Activated gamma-delta T cell (primary cell): ENCODE data around the gene FGF16.
"Not testable (repeated sequence)": the region's sequence is repeated elsewhere in the genome, so short reads cannot be mapped to it uniquely, and the experiment has no call there.

Experiments used
- DNase-seq: peaks from one replicate; lab custom pipeline; 2025; lab: John Stamatoyannopoulos, UW

The FGF16 gene

GRCh38 chrX:77446029-77446585 is 1.1 kb upstream of the FGF16 start:
- no peak for DNase-seq

- no peak for DNase-seq
Measured at GRCh38 chrX:77447653-77448569, 722 bp downstream of the FGF16 start.

DNA sequence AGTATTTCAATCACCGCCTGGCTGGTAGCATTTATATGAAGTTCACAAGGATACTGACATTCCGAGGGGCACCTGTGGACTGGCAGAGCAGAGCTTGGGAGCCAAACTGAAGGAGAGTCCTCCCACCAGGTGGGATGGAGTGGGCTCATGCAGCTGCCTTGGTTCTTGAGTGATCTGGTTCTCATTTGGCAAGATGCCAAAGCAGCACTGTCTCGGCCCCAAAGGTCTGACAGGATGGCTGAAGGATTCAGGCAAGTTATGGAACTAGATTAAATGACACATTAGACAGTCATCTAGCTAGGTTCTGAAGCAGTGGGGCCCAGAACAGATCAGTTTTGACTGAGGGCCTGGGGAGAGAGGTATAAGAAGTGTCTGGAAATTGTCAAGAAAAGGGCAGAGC is 3.2 kb downstream of the FGF16 start:
- DNase-seq: no peak

- no peak for DNase-seq
Measured at GRCh38 chrX:77450996-77451395, 3.8 kb downstream of the FGF16 start.

DNA sequence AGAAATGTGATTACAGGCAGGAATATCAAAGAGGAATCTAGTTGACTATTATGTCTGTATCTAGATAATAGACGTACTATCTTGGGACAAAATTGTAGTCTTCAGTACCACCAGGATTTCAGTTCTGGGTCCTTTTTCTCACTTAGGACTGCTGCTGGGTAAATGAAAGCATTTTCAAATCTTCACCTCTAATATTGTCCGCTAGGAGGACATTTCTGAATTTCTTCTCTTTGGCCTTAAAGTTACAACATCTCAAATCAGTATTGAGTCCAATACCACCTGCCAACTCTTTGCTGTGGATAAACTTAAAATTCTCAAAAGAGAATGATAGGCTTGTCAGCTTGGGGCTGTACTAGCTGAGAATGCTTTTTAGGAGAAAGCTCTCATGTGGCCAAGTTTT is 6.0 kb downstream of the FGF16 start:
- DNase-seq: no peak

- DNase-seq: no peak
Measured at GRCh38 chrX:77455437-77455836, 8.2 kb downstream of the FGF16 start.

DNA sequence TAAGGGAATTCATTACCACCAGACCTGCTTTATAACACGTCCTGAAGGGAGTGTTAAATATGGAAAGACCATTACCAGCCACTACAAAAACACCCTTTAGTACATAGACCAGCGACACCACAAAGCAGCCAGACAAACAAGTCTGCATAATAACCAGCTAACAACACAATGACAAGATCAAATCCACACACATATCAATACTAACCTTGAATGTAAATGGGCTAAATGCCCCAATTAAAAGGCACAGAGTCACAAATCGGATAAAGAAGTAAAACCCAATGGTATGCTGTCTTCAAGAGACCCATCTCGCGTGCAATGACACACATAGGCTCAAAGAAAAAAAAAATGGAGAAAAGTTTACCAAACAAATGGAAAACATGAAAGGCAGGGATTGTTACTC is 36.9 kb downstream of the FGF16 start:
- no peak for DNase-seq

DNA sequence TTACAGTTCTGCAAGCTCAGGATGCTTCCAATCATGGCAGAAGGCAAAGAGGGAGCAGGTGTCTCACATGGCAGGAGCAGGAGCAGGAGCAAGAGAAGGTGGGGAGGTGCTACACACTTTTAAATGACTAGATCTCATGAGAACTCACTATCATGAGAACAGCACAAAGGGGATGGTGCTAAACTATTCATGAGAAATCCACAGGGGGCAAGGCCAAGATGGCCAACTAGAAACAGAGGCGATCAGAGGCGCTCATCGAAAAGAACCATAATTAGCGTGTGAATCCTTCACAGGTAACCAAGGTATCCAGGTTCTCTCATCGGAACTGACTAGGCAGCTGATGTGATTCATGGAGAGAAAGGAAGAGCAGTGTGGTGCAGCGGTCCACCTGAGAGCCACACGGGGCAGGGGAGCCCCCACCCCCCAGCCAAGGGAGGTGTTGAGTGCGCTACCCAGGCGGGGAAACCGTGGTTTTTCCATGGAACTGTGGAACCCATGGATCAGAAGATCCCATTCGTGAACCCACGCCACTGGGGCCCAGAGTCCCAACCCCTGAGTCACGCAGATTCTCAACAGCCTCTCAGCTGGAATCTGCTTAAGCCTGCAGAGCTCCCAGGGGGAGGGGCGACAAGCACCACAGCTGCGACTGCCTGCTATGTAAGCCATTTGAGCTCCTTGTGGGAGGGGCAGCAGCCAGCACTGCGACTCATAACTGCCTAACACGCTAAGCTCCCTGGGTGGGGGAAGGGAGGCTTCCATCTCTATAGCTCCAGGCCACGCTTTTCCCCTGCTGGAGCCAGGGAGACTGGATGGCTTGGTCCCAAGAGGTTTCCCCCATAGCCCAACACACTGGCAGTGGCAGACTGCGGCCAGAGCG is 46.7 kb downstream of the FGF16 start:
- no peak for DNase-seq

DNA sequence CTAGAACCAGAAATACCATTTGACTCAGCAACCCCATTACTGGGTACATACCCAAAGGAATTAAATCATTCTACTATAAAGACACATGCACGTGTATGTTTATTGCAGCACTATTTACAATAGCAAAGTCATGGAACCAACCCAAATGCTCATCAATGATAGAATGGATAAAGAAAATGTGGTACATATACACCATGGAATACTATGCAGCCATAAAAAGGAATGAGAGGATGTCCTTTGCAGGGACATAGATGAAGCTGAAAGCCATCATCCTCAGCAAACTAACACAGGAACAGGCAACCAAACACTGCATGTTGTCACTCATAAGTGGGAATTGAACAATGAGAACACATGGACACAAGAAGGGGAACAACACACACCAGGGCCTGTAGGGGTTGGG is 53.0 kb downstream of the FGF16 start:
- not testable (repeated sequence) for DNase-seq

DNA sequence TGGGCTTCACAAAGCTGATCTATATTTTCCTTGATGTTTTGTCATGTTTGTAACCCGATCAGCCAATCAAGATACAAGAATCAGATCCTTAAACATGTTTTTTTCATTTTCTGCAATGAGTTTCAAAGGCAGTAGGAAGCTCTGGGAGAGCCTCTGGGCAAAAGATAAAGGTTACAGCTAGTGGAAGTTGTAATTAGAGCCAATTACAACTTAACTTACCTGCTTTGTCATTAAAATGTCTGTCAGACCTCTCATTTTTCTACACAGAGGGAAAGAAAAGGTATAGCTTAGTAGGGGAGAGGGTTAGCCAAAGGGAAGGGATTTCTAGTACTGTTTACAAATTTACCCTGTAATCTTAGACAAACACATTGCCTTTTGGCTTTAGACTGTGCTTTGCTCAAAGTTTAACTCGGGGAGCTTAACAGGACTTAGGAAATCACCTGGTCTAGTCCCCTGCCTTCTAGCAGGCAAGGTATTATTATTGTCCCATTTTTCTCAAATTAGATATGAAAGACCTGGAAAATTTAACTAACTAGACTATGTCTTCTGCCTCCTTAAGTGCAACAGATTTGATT is 55.8 kb downstream of the FGF16 start:
- DNase-seq: no peak

DNA sequence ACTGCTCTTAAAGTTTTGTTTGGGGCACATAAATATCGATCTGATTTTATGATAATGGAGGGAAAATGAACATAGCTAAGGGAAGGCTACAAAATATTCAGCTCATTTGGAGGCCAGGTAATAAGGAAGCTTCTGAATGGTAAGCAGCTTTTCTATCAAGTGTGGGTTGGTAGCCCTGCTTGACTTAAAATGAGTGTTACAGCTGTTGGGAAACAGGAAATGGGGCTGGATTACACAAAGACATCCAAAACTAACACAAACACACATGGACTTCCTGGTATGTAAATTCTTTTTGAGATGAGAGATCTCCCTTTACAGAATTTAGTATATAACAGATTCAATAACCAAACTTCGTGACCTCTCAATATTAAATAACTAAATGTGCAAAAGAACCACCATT is 58.0 kb downstream of the FGF16 start:
- DNase-seq: no peak
